ENCODE results near the gene ELP5.

ELP5 gene

GRCh38 chr17:7285679-7286078 is 33.7 kb downstream of the ELP5 start:
- DNase-seq (ENCODE audit: low spot score): no peak

- DNase-seq (ENCODE audit: low spot score): no peak
These were observed 37.4 kb downstream of the ELP5 start for GRCh38 chr17:7289256-7290032.

- no peak for DNase-seq (ENCODE audit: low spot score)
These were observed 38.2 kb downstream of the ELP5 start for GRCh38 chr17:7290166-7290565.

- no peak for DNase-seq (ENCODE audit: low spot score)
These were observed 38.7 kb downstream of the ELP5 start for GRCh38 chr17:7290685-7291084.

- DNase-seq (ENCODE audit: low spot score): no peak
These were observed 40.2 kb downstream of the ELP5 start for GRCh38 chr17:7292194-7292593.

- no peak for DNase-seq (ENCODE audit: low spot score)
These were observed 40.7 kb downstream of the ELP5 start for GRCh38 chr17:7292729-7293128.

- DNase-seq (ENCODE audit: low spot score): no peak
These were observed 41.1 kb downstream of the ELP5 start for GRCh38 chr17:7293159-7293558.

GRCh38 chr17:7293816-7294613 is 42.0 kb downstream of the ELP5 start:
- DNase-seq (ENCODE audit: low spot score): no peak

- no peak for DNase-seq (ENCODE audit: low spot score)
These were observed 42.7 kb downstream of the ELP5 start, which contains the start of gene YBX2 for GRCh38 chr17:7294614-7295153. Gene YBX2, minus strand, starts transcription at chr17:7294639. Its CDS starts 139 bp downstream, at chr17:7294500.

- no peak for DNase-seq (ENCODE audit: low spot score)
These were observed 43.5 kb downstream of the ELP5 start for GRCh38 chr17:7295230-7296180.

GRCh38 chr17:7296189-7296861 is 44.3 kb downstream of the ELP5 start:
- peak; percentile 60 for DNase-seq (ENCODE audit: low spot score)

GRCh38 chr17:7304179-7304578 is 52.2 kb downstream of the ELP5 start:
- no peak for DNase-seq (ENCODE audit: low spot score)

GRCh38 chr17:7306911-7307685 is 55.1 kb downstream of the ELP5 start, which contains the start of gene EIF5A:
Gene EIF5A, plus strand, starts transcription at chr17:7307628. Its CDS starts 2,008 bp downstream, at chr17:7309636.
- peak; percentile 100 for DNase-seq (ENCODE audit: low spot score)

GRCh38 chr17:7307686-7308624 is 55.9 kb downstream of the ELP5 start:
- no peak for DNase-seq (ENCODE audit: low spot score)

GRCh38 chr17:7308625-7309433 is 56.8 kb downstream of the ELP5 start:
- peak; percentile 75 for DNase-seq (ENCODE audit: low spot score)

Measured in pons (tissue), 1 donor.